HepG2 (cell line): ENCODE data around the gene CBLC. TPM values are rescaled to one million over a fixed set of nuclear protein-coding genes. Genes with fewer than 3 reads are reported as not detected.

Experiments
- ARNTL ChIP-seq: sonication (generic); formaldehyde crosslinking; IDR thresholded peaks from 2 replicates; pipeline ENCODE4 v1.4.0; 2020; ENCODE audit warnings: mild to moderate bottlenecking, missing genetic modification reagents
- FUBP1 ChIP-seq: sonication (generic); formaldehyde crosslinking; IDR thresholded peaks from 2 replicates; pipeline ENCODE4 v1.5.1; 2020; ENCODE audit warnings: missing genetic modification reagents, mild to moderate bottlenecking, borderline replicate concordance
- PATZ1 ChIP-seq: sonication (generic); formaldehyde crosslinking; IDR thresholded peaks from 2 replicates; pipeline ENCODE4 v1.4.0; 2020; ENCODE audit warnings: missing genetic modification reagents
- SALL1 ChIP-seq: sonication (generic); formaldehyde crosslinking; IDR thresholded peaks from 2 replicates; pipeline ENCODE4 v1.8.0; 2022; ENCODE audit warnings: mild to moderate bottlenecking, missing genetic modification reagents
- SKI ChIP-seq: fragments of 450-650 bp; IDR thresholded peaks from one replicate; pipeline ENCODE4 v1.6.1; 2018; ENCODE audit warnings: mild to moderate bottlenecking; ENCODE audit not compliant: partially characterized antibody
- XRCC5 ChIP-seq: fragments of 200-400 bp; formaldehyde crosslinking; optimal IDR thresholded peaks from 2 replicates; pipeline ENCODE3; 2017; ENCODE audit warnings: mild to moderate bottlenecking, low read length
- ZFP62 ChIP-seq: sonication (generic); formaldehyde crosslinking; IDR thresholded peaks from 2 replicates; pipeline ENCODE4 v1.4.0; 2020; ENCODE audit warnings: missing genetic modification reagents
- ZFX ChIP-seq: sonication (generic); formaldehyde crosslinking; IDR thresholded peaks from 2 replicates; pipeline ENCODE4 v1.4.0; 2020; ENCODE audit warnings: mild to moderate bottlenecking, low read depth, missing genetic modification reagents, moderate library complexity
- ZNF230 ChIP-seq: sonication (generic); formaldehyde crosslinking; IDR thresholded peaks from 2 replicates; pipeline ENCODE4 v1.4.0; 2020; ENCODE audit warnings: mild to moderate bottlenecking, missing genetic modification reagents
- ZNF292 ChIP-seq: sonication (generic); formaldehyde crosslinking; IDR thresholded peaks from 2 replicates; pipeline ENCODE4 v1.8.1; 2022; ENCODE audit warnings: mild to moderate bottlenecking, low read depth, missing genetic modification reagents, borderline replicate concordance
- ZNF30 ChIP-seq: sonication (generic); formaldehyde crosslinking; IDR thresholded peaks from 2 replicates; pipeline ENCODE4 v1.5.0; 2020; ENCODE audit warnings: mild to moderate bottlenecking, missing genetic modification reagents
- ZNF317 ChIP-seq: sonication (generic); formaldehyde crosslinking; IDR thresholded peaks from 2 replicates; pipeline ENCODE4 v1.5.0; 2020; ENCODE audit warnings: mild to moderate bottlenecking, missing genetic modification reagents
- ZNF326 ChIP-seq: sonication (generic); formaldehyde crosslinking; IDR thresholded peaks from 2 replicates; pipeline ENCODE4 v1.4.0; 2020; ENCODE audit warnings: missing genetic modification reagents, borderline replicate concordance
- ZNF337 ChIP-seq: sonication (generic); formaldehyde crosslinking; IDR thresholded peaks from 2 replicates; pipeline ENCODE4 v1.5.1; 2020; ENCODE audit warnings: missing genetic modification reagents, low read depth, mild to moderate bottlenecking, borderline replicate concordance
- polyA plus RNA-seq, 8 experiments: library from polyadenylated mRNA; depleted of rRNA in 3 of 8; stranded (reverse) in 7 of 8; unstranded in 1 of 8; fragments of >200 nt; fragmentation: Illumina TruSeq in 4 of 8; extraction: Trizol in 4 of 8; gene quantifications; 2 replicates each; pipeline versions ENCODE4 v1.2.1 to v1.2.3, GENCODE V29; 2011 to 2016; ENCODE audit warnings: low read depth in 4 of 8, missing spikeins in 1 of 8, mixed read lengths in 1 of 8; ENCODE audit not compliant: insufficient read depth in 1 of 8
- total RNA-seq, 5 experiments: library from RNA; depleted of rRNA; stranded (reverse); fragments of >200 nt; fragmentation: Illumina TruSeq; extraction: Trizol; gene quantifications; 2 replicates each; pipeline ENCODE4 v1.2.3, GENCODE V29; 2016; ENCODE audit warnings: low read depth in 1 of 5
- TF ChIP-seq, protein P1 (sequence below), 2 experiments: sonication (generic) in 1 of 2; formaldehyde crosslinking in 1 of 2; IDR thresholded peaks; 2 replicates each; pipeline versions ENCODE4 v1.4.0 to v1.6.1; 2018 to 2020; ENCODE audit warnings: missing genetic modification reagents in 2 of 2, borderline replicate concordance in 1 of 2, low read depth in 1 of 2, mild to moderate bottlenecking in 1 of 2, missing biosample characterization in 1 of 2
- TF ChIP-seq, protein P2 (sequence below): sonication (generic); formaldehyde crosslinking; IDR thresholded peaks from 2 replicates; pipeline ENCODE4 v1.9.0; 2022; ENCODE audit warnings: low read depth, missing genetic modification reagents

CBLC gene
- total and polyA plus RNA-seq, 2 of the 13 experiments (the other 11 are each of a cell fraction or from before 2014, with no cell fraction given): 1.8 to 2.6 TPM

DNA sequence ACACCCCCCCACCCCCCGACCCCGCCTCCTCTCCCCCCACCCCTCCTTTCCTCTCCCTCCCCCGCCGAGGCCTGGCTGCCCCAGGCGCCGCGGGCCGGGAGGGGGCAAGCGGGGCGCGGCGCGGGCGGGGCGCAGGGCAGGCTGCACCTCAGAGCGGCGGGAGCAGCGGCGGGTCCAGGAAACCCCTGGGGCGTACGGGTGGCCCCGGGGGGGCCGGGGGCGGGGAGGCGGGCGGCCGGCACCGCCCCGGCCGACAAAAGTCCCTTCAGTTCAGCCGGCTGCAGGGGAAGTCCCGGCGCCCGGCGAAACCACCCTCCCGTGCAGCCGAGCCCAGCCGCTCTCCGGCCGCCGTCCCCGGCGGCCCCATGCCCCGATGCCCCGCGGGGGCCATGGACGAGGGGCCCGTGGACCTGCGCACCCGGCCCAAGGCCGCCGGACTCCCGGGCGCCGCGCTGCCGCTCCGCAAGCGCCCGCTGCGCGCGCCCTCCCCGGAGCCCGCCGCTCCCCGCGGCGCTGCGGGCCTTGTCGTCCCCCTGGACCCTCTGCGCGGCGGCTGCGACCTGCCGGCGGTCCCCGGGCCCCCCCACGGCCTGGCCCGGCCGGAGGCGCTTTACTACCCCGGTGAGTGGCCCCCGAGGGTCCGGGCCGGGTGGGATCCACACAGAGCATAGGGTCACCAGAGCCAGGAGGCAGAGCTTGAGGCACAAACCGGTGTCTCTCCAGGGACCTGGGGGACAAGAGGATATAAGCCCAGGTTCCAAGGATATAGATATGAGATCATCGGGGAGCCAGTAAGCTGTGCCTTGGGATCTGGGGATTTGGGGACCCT lies 29.1 kb upstream of the CBLC start, which contains the start of gene BCL3 (continued):
- TF ChIP-seq, protein P1, sequence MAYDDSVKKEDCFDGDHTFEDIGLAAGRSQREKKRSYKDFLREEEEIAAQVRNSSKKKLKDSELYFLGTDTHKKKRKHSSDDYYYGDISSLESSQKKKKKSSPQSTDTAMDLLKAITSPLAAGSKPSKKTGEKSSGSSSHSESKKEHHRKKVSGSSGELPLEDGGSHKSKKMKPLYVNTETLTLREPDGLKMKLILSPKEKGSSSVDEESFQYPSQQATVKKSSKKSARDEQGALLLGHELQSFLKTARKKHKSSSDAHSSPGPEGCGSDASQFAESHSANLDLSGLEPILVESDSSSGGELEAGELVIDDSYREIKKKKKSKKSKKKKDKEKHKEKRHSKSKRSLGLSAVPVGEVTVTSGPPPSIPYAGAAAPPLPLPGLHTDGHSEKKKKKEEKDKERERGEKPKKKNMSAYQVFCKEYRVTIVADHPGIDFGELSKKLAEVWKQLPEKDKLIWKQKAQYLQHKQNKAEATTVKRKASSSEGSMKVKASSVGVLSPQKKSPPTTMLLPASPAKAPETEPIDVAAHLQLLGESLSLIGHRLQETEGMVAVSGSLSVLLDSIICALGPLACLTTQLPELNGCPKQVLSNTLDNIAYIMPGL (CRISPR knock-in tag; IDR thresholded peaks at IDR 0.05; ENCODE audit: borderline replicate concordance in 1 of 2, low read depth in 1 of 2): no peak
- TF ChIP-seq ZFX (CRISPR knock-in tag) (0 out of 2 replicates have a peak, but pooled peaks have one; percentile 10), ZNF292 (CRISPR knock-in tag) (no peak), ARNTL (CRISPR knock-in tag) (0 out of 2 replicates have a peak, but pooled peaks have one; percentile 23), PATZ1 (peak; percentile 69; the same call in 1 of the 2 replicates), XRCC5 (peak; percentile 11), SALL1 (CRISPR knock-in tag) (peak; percentile 13; the same call in 1 of the 2 replicates), ZNF317 (CRISPR knock-in tag) (no peak), FUBP1 (no peak), ZNF30 (CRISPR knock-in tag) (no peak), SKI (peak; percentile 85), ZNF337 (CRISPR knock-in tag) (no peak), ZNF230 (CRISPR knock-in tag) (no peak), ZNF326 (CRISPR knock-in tag) (no peak), ZFP62 (CRISPR knock-in tag) (no peak)
- TF ChIP-seq, protein P2, sequence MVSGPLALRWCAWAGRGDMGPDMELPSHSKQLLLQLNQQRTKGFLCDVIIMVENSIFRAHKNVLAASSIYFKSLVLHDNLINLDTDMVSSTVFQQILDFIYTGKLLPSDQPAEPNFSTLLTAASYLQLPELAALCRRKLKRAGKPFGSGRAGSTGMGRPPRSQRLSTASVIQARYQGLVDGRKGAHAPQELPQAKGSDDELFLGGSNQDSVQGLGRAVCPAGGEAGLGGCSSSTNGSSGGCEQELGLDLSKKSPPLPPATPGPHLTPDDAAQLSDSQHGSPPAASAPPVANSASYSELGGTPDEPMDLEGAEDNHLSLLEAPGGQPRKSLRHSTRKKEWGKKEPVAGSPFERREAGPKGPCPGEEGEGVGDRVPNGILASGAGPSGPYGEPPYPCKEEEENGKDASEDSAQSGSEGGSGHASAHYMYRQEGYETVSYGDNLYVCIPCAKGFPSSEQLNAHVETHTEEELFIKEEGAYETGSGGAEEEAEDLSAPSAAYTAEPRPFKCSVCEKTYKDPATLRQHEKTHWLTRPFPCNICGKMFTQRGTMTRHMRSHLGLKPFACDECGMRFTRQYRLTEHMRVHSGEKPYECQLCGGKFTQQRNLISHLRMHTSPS (CRISPR knock-in tag): no peak
